Prostate gland (tissue), 2 donors: Measurements from ENCODE around the gene ARHGEF39.
"Not testable (repeated sequence)": the region's sequence is repeated elsewhere in the genome, so short reads cannot be mapped to it uniquely, and the experiment has no call there.

Experiments used
- POLR2A ChIP-seq: fragments of 450-650 bp; IDR thresholded peaks from one replicate; pipeline ENCODE4 v1.6.1; 2016; ENCODE audit warnings: antibody characterized with exemption, mild to moderate bottlenecking
- POLR2AphosphoS5 ChIP-seq: sonication (generic); formaldehyde crosslinking; IDR thresholded peaks from one replicate; pipeline ENCODE4 v1.6.1; 2017; ENCODE audit warnings: antibody characterized with exemption
- TF ChIP-seq, protein P1 (sequence below), 4 experiments: fragments of 200-600 bp in 2 of 4; fragments of 450-650 bp in 2 of 4; sonication (generic) in 2 of 4; IDR thresholded peaks; 1 replicate in 3 of 4; 2 replicates in 1 of 4; pipeline ENCODE4 v1.5.1; 2016 to 2019; ENCODE audit warnings: antibody characterized with exemption in 4 of 4, mild to moderate bottlenecking in 2 of 4, moderate library complexity in 2 of 4

DNA sequence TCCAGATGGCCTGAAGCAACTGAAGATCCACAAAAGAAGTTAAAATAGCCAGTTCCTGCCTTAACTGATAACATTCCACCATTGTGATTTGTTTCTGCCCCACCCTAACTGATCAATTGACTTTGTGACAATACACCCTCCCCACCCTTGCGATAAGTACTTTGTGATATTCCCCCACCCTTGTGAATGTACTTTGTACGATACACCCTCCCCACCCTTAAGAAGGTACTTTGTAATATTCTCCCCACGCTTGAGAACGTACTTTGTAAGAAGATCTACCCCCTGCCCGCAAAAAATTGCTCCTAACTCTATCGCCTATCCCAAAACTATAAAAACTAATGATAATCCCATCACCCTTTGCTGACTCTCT lies 28.1 kb downstream of the ARHGEF39 start:
- TF ChIP-seq POLR2AphosphoS5, POLR2A: not testable (repeated sequence)
- TF ChIP-seq, protein P1, sequence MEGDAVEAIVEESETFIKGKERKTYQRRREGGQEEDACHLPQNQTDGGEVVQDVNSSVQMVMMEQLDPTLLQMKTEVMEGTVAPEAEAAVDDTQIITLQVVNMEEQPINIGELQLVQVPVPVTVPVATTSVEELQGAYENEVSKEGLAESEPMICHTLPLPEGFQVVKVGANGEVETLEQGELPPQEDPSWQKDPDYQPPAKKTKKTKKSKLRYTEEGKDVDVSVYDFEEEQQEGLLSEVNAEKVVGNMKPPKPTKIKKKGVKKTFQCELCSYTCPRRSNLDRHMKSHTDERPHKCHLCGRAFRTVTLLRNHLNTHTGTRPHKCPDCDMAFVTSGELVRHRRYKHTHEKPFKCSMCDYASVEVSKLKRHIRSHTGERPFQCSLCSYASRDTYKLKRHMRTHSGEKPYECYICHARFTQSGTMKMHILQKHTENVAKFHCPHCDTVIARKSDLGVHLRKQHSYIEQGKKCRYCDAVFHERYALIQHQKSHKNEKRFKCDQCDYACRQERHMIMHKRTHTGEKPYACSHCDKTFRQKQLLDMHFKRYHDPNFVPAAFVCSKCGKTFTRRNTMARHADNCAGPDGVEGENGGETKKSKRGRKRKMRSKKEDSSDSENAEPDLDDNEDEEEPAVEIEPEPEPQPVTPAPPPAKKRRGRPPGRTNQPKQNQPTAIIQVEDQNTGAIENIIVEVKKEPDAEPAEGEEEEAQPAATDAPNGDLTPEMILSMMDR (IDR thresholded peaks at IDR 0.05) = not testable (repeated sequence)
